ENCODE results near the gene MROH2B.

- TF ChIP-seq ZFP3 (CRISPR knock-in tag; IDR thresholded peaks at IDR 0.05) (no peak), CSDC2 (CRISPR knock-in tag; IDR thresholded peaks at IDR 0.05) (no peak), CREB5 (CRISPR knock-in tag; IDR thresholded peaks at IDR 0.05; ENCODE audit: low read depth) (no peak), ZNF70 (CRISPR knock-in tag; IDR thresholded peaks at IDR 0.05) (no peak), ZFP30 (CRISPR knock-in tag; IDR thresholded peaks at IDR 0.05) (no peak), PPARA (CRISPR knock-in tag; IDR thresholded peaks at IDR 0.05; ENCODE audit: borderline replicate concordance) (no peak), BACH2 (CRISPR knock-in tag; IDR thresholded peaks at IDR 0.05; ENCODE audit: borderline replicate concordance) (no peak), ARNTL (CRISPR knock-in tag; IDR thresholded peaks at IDR 0.05; ENCODE audit: borderline replicate concordance, low read depth) (no peak), ZC3H10 (CRISPR knock-in tag; IDR thresholded peaks at IDR 0.05) (no peak)
- TF ChIP-seq, protein P1, sequence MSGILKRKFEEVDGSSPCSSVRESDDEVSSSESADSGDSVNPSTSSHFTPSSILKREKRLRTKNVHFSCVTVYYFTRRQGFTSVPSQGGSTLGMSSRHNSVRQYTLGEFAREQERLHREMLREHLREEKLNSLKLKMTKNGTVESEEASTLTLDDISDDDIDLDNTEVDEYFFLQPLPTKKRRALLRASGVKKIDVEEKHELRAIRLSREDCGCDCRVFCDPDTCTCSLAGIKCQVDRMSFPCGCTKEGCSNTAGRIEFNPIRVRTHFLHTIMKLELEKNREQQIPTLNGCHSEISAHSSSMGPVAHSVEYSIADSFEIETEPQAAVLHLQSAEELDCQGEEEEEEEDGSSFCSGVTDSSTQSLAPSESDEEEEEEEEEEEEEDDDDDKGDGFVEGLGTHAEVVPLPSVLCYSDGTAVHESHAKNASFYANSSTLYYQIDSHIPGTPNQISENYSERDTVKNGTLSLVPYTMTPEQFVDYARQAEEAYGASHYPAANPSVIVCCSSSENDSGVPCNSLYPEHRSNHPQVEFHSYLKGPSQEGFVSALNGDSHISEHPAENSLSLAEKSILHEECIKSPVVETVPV (CRISPR knock-in tag; IDR thresholded peaks at IDR 0.05), result no peak
- TF ChIP-seq, protein P2, sequence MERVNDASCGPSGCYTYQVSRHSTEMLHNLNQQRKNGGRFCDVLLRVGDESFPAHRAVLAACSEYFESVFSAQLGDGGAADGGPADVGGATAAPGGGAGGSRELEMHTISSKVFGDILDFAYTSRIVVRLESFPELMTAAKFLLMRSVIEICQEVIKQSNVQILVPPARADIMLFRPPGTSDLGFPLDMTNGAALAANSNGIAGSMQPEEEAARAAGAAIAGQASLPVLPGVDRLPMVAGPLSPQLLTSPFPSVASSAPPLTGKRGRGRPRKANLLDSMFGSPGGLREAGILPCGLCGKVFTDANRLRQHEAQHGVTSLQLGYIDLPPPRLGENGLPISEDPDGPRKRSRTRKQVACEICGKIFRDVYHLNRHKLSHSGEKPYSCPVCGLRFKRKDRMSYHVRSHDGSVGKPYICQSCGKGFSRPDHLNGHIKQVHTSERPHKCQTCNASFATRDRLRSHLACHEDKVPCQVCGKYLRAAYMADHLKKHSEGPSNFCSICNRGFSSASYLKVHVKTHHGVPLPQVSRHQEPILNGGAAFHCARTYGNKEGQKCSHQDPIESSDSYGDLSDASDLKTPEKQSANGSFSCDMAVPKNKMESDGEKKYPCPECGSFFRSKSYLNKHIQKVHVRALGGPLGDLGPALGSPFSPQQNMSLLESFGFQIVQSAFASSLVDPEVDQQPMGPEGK (CRISPR knock-in tag; IDR thresholded peaks at IDR 0.05; ENCODE audit: borderline replicate concordance), result no peak
Observed at GRCh38 chr5:41118177-41118576, 47.0 kb upstream of the MROH2B start.
